ENCODE results near the gene PKLR.
A peak's percentile ranks its signal among the peaks of the same experiment; 100 is the strongest.

DNA sequence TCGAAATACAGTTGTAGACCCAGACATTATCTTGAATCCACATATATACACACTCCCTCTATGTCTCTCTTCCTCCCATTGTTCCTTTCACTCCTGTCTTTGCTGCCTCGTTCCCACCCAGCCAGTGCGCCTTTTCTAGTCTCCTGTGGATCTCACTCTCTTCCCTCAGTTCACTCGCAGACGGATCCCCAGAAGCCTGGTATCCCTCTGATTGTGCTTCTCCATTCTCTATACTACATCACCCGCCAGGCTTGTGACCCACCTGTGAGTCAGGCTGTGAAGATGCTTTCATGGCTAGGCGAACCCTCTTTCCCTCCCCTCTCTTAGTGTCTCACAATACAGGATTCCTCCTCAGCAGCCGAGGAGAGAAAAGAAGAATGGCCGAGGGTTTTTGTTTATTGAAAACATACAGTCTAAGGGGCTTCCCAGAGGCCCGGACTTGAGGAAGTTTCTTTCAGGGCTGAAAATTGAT lies 22.5 kb downstream of the PKLR start:
- TF ChIP-seq, protein P1, sequence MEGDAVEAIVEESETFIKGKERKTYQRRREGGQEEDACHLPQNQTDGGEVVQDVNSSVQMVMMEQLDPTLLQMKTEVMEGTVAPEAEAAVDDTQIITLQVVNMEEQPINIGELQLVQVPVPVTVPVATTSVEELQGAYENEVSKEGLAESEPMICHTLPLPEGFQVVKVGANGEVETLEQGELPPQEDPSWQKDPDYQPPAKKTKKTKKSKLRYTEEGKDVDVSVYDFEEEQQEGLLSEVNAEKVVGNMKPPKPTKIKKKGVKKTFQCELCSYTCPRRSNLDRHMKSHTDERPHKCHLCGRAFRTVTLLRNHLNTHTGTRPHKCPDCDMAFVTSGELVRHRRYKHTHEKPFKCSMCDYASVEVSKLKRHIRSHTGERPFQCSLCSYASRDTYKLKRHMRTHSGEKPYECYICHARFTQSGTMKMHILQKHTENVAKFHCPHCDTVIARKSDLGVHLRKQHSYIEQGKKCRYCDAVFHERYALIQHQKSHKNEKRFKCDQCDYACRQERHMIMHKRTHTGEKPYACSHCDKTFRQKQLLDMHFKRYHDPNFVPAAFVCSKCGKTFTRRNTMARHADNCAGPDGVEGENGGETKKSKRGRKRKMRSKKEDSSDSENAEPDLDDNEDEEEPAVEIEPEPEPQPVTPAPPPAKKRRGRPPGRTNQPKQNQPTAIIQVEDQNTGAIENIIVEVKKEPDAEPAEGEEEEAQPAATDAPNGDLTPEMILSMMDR (IDR thresholded peaks at IDR 0.05; ENCODE audit: low read length): peak; percentile 1; the same call in 1 of the 2 replicates
- TF ChIP-seq EZH2 (IDR thresholded peaks at IDR 0.05; ENCODE audit: borderline replicate concordance, low read length): no peak

All from OCI-LY1 (cell line).